Measurements from ENCODE around the gene EYA4. TPM values are rescaled to one million over a fixed set of nuclear protein-coding genes. Genes with fewer than 3 reads are reported as not detected.

Gene EYA4, protein sequence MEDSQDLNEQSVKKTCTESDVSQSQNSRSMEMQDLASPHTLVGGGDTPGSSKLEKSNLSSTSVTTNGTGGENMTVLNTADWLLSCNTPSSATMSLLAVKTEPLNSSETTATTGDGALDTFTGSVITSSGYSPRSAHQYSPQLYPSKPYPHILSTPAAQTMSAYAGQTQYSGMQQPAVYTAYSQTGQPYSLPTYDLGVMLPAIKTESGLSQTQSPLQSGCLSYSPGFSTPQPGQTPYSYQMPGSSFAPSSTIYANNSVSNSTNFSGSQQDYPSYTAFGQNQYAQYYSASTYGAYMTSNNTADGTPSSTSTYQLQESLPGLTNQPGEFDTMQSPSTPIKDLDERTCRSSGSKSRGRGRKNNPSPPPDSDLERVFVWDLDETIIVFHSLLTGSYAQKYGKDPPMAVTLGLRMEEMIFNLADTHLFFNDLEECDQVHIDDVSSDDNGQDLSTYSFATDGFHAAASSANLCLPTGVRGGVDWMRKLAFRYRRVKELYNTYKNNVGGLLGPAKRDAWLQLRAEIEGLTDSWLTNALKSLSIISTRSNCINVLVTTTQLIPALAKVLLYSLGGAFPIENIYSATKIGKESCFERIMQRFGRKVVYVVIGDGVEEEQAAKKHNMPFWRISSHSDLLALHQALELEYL
- total RNA-seq (not detected), total RNA-seq (0 to 0.71 (median 0) reads per million in 172 experiments)
- polyA plus RNA-seq (2013, experiment 1 of 2), result not detected
- 0.48 TPM for polyA plus RNA-seq (2013, experiment 2 of 2)

DNA sequence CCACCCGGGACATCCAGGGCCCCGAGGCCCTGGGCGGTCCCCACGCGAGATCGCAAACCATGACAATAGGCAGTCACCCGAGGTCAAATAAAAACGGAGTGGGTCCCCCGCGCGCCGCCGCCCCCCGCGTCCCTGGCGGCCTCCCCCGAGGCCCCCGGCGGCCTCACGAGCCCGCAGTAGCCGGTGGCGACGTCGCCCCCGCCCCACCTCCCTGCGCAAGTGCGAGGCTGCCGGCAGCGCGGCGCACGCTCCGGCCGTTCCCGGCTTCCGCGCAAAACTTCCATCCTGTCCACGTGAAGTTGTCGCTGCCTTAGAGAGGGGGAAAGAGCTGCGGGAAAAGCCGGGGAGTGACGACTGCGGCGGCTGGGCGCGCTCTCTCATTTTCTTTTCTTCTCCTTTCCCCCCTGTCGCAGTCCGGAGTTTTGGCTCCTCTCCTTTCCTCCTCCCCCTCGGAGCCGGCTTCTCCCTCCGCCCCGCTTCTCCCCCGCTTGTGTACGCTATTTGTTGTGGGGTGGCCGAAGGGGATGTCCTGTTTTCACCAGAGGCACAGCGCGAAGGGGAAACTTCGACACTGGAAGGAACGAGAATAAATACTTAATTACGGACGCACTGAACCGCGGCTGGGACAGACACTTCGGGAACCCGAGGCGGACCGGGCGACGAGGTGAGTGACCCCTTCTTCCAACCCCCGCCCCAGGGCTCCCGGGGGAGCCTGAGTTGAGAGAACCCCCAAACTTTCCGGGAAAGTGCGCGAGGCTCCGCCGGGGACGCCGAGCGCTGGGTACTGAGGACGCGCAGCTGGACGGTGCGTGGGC is at the start of gene EYA4:
Gene EYA4, plus strand, starts transcription at position 272 of the 815 bp plus-strand sequence. CDS start 33,424 bp downstream, outside the sequence.
- ChIA-PET POLR2A (no interaction called here), CTCF (no interaction called here)
- peaks cover 11% of the 10 kb centered on the region for H3K4me1 Mint-ChIP-seq (ENCODE audit: low read depth)
- no peaks in the 10 kb centered on the region for H3K9me3 Mint-ChIP-seq
- no peaks in the 10 kb centered on the region for H3K36me3 Mint-ChIP-seq (ENCODE audit: low read depth)
- DNase-seq (no peak), ATAC-seq (ENCODE audit: poor library complexity) (no peak)
- intact Hi-C loops (cut with DNase I, micrococcal nuclease), result no loop called here
- Histone ChIP-seq H3K36me3 (ENCODE audit: insufficient read depth, low read length) (no peaks in the 10 kb centered on the region), H3K27ac (ENCODE audit: low read depth in 1 of 2, low read length in 2 of 2) (no peak within 1 kb of the TSS), H3K4me3 (ENCODE audit: low read length) (no peak within 1 kb of the TSS), H3K4me1 (ENCODE audit: insufficient read depth, low read length) (no peaks in the 10 kb centered on the region), H3K27me3 (ENCODE audit: control insufficient read depth in 1 of 2, insufficient read depth in 2 of 2, low read length in 2 of 2) (peaks cover 19 to 52% of the 10 kb centered on the region in 2 experiments), H3K9me3 (ENCODE audit: control insufficient read depth in 1 of 2, insufficient read depth in 1 of 2, low read length in 2 of 2) (peaks cover 0 to 18% of the 10 kb centered on the region in 2 experiments)
- TF ChIP-seq, protein P1, sequence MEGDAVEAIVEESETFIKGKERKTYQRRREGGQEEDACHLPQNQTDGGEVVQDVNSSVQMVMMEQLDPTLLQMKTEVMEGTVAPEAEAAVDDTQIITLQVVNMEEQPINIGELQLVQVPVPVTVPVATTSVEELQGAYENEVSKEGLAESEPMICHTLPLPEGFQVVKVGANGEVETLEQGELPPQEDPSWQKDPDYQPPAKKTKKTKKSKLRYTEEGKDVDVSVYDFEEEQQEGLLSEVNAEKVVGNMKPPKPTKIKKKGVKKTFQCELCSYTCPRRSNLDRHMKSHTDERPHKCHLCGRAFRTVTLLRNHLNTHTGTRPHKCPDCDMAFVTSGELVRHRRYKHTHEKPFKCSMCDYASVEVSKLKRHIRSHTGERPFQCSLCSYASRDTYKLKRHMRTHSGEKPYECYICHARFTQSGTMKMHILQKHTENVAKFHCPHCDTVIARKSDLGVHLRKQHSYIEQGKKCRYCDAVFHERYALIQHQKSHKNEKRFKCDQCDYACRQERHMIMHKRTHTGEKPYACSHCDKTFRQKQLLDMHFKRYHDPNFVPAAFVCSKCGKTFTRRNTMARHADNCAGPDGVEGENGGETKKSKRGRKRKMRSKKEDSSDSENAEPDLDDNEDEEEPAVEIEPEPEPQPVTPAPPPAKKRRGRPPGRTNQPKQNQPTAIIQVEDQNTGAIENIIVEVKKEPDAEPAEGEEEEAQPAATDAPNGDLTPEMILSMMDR (IDR thresholded peaks at IDR 0.05), result no peak
- no peak within 1 kb of the TSS for H3K4me3 Mint-ChIP-seq
- peaks cover 64% of the 10 kb centered on the region for H3K27me3 Mint-ChIP-seq
- no peak within 1 kb of the TSS for H3K27ac Mint-ChIP-seq

DNA sequence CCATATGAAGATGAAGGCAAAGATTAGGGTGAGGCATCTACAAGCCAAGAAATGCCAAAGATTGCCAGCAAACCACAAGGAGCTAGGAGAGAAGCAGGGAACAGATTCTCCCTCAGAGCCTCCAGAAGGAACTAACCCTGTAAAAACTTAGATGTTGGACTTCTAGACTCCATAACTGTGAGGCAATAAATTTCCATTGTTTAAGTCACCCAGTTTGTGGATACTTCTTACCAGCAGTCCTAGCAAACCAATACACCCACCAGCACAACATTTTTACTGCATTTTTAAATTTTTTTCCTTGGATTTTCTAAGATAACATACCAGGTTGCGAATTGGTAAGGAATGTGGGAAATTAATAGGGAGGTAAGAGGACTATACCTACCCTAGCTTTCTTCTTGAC is 47.8 kb upstream of the EYA4 start:
- no peak for DNase-seq
- Mint-ChIP-seq H3K4me3 (no peak overlapping the region), H3K4me1 (ENCODE audit: low read depth) (no peaks in the 10 kb centered on the region), H3K27ac (no peak overlapping the region), H3K27me3 (no peaks in the 10 kb centered on the region), H3K36me3 (ENCODE audit: low read depth) (no peaks in the 10 kb centered on the region), H3K9me3 (peaks cover 3% of the 10 kb centered on the region)
- Histone ChIP-seq H3K4me3 (ENCODE audit: low read length) (no peak overlapping the region), H3K27ac (ENCODE audit: low read depth in 1 of 2, low read length in 2 of 2) (no peak overlapping the region), H3K36me3 (ENCODE audit: insufficient read depth, low read length) (no peaks in the 10 kb centered on the region), H3K4me1 (ENCODE audit: insufficient read depth, low read length) (no peaks in the 10 kb centered on the region), H3K27me3 (ENCODE audit: control insufficient read depth in 1 of 2, insufficient read depth in 2 of 2, low read length in 2 of 2) (no peaks in the 10 kb centered on the region), H3K9me3 (ENCODE audit: control insufficient read depth in 1 of 2, insufficient read depth in 1 of 2, low read length in 2 of 2) (no peaks in the 10 kb centered on the region)
- ChIA-PET CTCF (no interaction called here), POLR2A (no interaction called here)
- no peak for ATAC-seq (ENCODE audit: poor library complexity)
- intact Hi-C loops (cut with DNase I, micrococcal nuclease), result no loop called here
- TF ChIP-seq, protein P1 (IDR thresholded peaks at IDR 0.05), result no peak

DNA sequence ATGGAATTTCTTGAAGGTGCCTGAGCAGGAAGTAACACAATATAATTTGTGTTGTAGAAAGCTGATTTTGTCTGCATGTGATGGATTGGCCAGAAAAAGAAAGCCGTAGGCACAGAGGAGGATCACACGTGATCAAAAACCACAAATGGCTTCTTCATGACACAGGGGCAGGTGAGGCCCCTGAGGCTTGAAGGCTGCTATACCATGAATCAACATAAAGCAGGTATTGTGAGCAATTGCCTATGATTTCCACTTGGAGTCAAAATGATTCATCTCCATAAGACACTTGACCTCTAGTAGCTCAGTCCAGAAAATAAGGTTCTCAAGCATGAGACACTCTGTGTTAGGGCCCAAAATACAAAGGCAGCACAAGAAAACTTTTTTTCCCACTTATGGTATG is 42.4 kb upstream of the EYA4 start:
- H3K27ac Mint-ChIP-seq, result no peak overlapping the region
- TF ChIP-seq, protein P1 (IDR thresholded peaks at IDR 0.05), result no peak
- Histone ChIP-seq H3K4me1 (ENCODE audit: insufficient read depth, low read length) (no peaks in the 10 kb centered on the region), H3K9me3 (ENCODE audit: control insufficient read depth in 1 of 2, insufficient read depth in 1 of 2, low read length in 2 of 2) (no peaks in the 10 kb centered on the region), H3K4me3 (ENCODE audit: low read length) (no peak overlapping the region), H3K27me3 (ENCODE audit: control insufficient read depth in 1 of 2, insufficient read depth in 2 of 2, low read length in 2 of 2) (no peaks in the 10 kb centered on the region), H3K27ac (ENCODE audit: low read depth in 1 of 2, low read length in 2 of 2) (no peak overlapping the region), H3K36me3 (ENCODE audit: insufficient read depth, low read length) (no peaks in the 10 kb centered on the region)
- ChIA-PET POLR2A (no interaction called here), CTCF (no interaction called here)
- intact Hi-C loops (cut with DNase I, micrococcal nuclease), result no loop called here
- H3K27me3 Mint-ChIP-seq, result no peaks in the 10 kb centered on the region
- DNase-seq, result no peak
- no peaks in the 10 kb centered on the region for H3K4me1 Mint-ChIP-seq (ENCODE audit: low read depth)
- no peaks in the 10 kb centered on the region for H3K36me3 Mint-ChIP-seq (ENCODE audit: low read depth)
- no peak overlapping the region for H3K4me3 Mint-ChIP-seq
- no peak for ATAC-seq (ENCODE audit: poor library complexity)
- H3K9me3 Mint-ChIP-seq, result peaks cover 3% of the 10 kb centered on the region
